Ishikawa (cell line): ENCODE data around the gene IL36B.

Experiments
- RAD21 ChIP-seq: IDR thresholded peaks from 2 replicates; pipeline ENCODE4 v1.6.1; 2012; ENCODE audit warnings: low read depth
- TF ChIP-seq, protein P1 (sequence below): IDR thresholded peaks from 2 replicates; pipeline ENCODE4 v1.6.1; 2012

DNA sequence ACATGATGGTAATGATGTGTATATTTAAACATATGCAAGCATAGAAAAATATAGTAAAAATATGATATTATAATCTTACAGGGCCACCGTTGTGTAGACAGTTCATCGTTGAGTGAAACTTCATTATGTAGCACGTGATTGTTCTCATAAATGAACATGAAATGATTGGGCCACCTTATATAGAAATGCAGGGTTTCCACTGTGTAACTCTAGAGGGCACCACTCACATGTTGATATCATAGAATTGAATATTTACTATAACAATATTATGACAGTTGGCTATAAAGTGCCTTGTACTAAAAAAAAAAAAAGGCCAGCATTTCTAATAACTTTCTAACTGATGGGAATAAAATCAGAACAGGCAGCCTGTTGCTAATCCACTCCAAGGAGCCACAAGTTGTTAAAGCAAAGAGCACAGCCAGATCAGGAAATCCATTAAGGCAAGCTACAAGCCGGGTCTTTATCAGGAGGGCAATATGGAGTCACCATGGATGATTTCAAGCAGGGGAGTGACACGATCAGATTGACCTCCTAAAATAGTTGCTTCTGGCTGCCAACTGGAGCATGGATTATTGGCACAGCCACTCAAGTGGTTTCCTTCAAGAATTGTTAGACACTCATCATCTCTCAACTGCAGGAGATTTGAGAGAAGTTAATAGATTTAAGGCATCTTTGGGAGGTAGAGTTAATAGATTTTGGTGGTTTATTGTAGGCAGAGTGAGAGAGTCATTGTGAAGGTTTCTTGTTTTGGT lies 31.8 kb upstream of the IL36B start:
- TF ChIP-seq, protein P1, sequence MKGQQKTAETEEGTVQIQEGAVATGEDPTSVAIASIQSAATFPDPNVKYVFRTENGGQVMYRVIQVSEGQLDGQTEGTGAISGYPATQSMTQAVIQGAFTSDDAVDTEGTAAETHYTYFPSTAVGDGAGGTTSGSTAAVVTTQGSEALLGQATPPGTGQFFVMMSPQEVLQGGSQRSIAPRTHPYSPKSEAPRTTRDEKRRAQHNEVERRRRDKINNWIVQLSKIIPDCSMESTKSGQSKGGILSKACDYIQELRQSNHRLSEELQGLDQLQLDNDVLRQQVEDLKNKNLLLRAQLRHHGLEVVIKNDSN = no peak
- peak; percentile 50 for TF ChIP-seq RAD21
